HPDE6-E6E7 (cell line): Measurements from ENCODE around the gene SIRPG.
"Not testable (repeated sequence)": the region's sequence is repeated elsewhere in the genome, so short reads cannot be mapped to it uniquely, and the experiment has no call there.

Experiments used
- DNase-seq: peaks from one replicate; pipeline ENCODE4 v3.0.0; 2011; ENCODE audit warnings: missing footprints; ENCODE audit errors: extremely low spot score

The SIRPG gene

GRCh38 chr20:1657556-1658334 lies at the start of gene SIRPG:
Gene SIRPG (minus strand): TSS chr20:1657779. CDS start chr20:1657714, 65 bp downstream.
- DNase-seq = no peak

DNA sequence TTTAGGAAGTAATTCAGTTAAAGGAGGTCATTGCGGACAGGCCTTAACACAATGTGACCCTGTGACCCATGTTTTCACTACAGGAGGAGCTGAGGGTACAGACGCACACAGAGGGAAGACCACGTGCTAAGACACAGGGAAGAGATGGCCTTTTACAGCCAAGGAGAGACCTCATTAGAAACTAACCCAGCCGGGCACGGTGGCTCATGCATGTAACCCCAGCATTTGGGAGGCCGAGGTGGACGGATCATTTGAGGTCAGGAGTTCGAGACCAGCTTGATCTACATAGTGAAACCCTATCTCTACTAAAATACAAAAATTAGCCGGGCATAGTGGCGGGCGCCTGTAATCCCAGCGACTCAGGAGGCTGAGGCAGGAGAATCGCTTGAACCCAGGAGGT lies 49.3 kb upstream of the SIRPG start:
- not testable (repeated sequence) for DNase-seq

DNA sequence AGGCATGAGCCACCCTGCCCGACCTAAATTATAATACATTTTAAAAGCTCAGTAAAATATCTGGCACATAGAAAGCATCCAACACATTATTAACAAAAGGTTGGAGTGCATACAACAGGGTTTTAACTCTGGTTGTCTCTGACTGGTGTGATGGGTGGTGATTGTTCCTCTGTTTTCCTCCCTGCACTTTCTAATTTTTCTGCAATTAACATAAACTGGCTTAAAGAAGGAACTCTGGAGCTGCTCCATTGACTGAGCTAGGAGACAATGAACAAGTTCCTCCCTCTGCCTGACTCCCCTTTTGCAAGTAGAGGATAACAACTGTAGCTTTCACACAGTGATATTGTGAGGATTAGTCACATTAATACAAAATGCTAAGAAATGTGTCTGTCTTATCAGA lies 48.5 kb upstream of the SIRPG start:
- no peak for DNase-seq

DNA sequence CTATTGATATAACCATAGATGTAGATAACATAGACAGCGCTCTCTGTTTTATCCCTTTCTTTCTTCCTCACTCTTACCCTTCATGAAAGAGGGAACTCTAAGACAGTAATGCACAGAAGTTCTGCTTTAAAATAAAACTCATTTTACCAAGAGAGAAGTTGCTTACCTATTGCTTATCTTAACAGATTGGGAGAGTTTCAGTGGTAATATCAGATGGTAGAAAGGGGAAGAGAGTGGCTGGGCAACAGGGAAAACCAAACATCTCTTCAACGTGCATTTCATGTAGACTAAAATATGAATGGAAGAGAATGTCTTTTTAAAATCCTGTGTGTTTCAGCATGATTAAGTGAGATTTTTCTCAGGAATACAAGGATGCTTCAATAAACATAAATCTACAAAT lies 45.3 kb upstream of the SIRPG start:
- DNase-seq = no peak

DNA sequence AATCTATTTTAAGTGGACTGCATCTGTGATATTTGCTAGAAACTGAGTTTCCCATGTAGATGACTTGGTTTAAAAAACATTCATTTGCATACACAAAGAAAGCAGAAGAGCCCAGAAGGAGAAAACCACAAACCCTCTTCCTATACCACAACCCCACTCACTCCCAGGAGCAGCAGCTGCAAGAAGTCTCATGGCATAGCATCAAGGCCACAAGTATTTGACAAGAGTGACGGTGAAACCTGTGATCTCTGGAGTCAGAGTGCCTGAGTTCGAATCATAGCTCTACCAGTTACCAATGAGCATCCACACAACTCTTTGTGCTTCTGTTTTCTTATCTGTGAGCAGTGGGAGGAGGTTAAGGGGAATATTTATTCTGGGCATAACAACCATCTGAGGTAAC lies 44.7 kb upstream of the SIRPG start:
- no peak for DNase-seq

DNA sequence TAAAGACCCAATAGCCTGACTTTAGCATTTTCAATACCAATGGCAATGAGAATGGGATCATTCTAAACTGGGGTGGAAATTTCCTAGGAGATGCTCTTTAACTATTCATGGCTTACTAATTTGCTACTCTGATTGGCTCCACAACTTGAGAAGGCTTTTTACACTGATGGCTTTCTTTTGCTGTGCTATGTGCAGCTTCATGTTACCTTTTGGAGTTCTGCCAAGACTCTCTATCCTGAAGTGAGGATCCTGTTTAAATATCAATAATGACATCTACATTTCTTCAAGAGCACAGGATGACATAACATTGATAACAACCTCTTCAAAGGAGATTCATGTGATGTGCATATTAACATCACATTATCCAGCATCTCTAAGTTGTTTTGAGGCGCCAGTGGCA lies 43.4 kb upstream of the SIRPG start:
- DNase-seq = no peak

GRCh38 chr20:1697592-1697991 lies 40.0 kb upstream of the SIRPG start:
- no peak for DNase-seq

- no peak for DNase-seq
These were observed 39.1 kb upstream of the SIRPG start for GRCh38 chr20:1696521-1697209.

GRCh38 chr20:1694672-1695071 lies 37.1 kb upstream of the SIRPG start:
- DNase-seq = no peak

GRCh38 chr20:1693427-1693826 lies 35.8 kb upstream of the SIRPG start:
- DNase-seq = no peak

DNA sequence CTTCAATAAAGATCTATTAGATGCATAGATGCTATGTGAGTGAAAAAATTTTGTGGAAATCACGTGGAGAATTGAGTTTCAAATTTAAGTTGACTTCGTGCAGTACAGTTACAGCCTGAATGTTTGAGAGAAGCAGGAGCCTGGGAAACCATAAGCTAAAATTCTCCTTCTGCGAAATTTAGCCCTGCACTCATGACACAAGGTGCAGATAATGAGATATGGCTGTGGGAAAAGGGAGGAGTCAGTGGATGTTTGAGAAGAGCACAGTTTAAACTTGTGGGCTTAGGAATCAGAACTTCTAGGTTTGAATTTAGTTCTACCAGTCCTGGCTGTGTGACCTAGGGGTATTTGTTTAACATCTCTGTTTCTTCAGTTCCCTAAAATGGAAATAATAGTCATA lies 32.1 kb upstream of the SIRPG start:
- no peak for DNase-seq

- no peak for DNase-seq
These were observed 31.4 kb upstream of the SIRPG start for GRCh38 chr20:1688886-1689538.

DNA sequence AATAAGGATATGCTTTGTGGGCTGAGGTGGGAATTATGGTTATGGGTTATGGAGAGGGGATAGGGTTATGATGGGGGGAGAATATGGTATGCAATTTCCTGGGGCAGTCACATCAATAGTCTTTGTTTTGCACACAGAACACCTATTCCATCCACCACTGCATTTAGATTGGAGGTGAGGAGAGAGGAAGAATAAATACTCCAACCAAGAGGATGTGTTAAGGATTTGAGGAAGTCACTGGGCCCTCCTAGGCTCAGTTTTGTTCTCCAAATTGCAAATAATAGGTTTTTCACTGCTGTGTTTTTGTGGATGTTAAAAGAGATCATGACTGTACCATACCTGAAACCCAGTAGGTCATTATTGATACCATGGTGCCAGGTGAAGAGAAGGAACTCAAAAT lies 29.5 kb upstream of the SIRPG start:
- no peak for DNase-seq

GRCh38 chr20:1686151-1686748 lies 28.7 kb upstream of the SIRPG start:
- no peak for DNase-seq

DNA sequence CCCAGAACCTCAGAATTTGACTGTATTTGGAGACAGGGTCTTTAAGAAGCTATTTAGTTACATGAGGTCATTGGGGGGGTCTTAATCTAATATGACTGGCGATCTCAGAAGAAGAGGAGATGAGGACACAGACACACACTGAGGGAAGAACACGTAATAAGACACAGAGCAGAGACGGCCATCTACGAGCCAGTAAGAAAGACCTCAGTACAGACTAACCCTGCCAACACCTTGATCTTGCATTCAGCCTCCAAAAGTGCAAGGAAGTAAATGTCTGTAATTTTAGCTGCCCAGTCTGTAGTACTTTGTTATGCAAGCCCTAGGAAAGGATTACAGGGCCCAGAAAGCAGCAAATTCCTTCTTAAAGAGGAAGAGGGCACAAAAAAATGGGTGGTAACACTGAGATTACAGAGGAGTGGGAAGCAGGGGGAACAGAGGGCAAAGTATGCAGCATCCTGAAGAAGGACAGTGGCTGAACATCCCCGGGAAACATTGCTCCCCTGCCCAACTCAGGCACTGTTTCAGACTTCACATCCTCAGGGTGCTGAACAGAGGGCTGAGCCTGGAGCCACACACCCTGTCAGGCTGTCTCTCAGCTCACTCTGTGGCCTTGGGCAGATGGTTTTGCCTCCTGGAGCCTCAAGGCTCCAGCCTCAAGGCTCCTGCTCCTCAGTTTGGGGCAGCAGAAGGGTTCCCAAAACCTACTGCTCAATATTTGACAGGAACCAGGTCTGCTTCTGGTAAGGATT lies 27.9 kb upstream of the SIRPG start:
- no peak for DNase-seq

- DNase-seq = no peak
These were observed 27.3 kb upstream of the SIRPG start for GRCh38 chr20:1684872-1685271.

GRCh38 chr20:1676650-1677049 lies 19.1 kb upstream of the SIRPG start:
- no peak for DNase-seq

DNA sequence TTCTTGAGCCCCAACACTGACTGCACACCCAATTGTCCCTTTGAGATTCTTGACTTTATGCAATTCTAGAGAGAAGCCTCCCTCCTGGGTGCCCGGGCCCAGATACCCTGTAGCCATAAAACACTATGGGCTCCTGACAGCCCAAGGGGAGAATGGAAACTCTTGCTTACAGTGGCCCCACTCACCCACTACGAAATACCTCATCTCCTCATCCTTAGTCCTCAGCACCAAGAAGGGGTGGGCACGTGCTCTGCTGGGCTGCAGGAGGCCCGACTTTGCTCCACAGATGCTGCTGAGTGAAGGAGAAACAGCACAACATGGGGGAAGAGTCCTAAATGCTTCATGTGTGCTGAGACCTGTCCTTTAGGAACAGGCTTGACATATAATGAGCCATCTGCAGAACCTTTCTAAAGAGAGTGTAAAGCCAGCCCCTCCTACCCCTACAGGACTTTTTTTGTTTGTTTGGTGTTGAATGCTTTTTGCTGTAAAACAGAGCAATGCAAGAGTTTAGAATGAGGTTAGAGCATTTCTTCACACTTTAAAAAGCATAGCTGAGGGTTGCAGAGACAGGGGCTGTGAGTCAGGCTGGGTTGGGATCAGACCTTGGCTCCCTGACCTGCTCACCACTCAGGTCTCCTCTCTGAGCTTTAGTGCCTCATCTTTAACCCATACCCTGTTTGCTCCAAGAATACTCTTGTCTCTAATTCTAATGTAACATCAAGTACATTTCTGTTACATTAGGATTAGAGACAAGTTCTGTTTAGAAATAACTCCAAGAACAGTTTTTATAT lies 17.6 kb upstream of the SIRPG start:
- no peak for DNase-seq

DNA sequence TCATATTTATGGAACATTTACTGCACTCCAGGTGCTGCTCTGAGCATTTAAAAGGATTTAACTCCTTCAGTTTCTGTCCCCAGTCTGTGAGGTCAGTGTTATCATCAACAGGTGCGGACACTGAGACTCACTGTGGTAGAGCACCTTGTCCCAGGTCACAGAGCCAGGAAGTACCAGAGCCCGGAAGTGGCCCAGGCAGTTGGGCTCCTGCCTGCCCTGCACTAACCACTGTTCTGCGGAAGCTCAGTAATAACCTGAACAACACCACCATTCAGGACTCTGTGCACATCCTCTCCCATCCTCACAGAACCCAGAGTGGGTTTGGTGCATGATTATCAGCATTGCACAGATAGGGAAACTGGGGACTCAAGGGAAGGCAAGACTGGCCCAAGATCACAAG lies 16.8 kb upstream of the SIRPG start:
- DNase-seq = no peak

- no peak for DNase-seq
These were observed 15.8 kb upstream of the SIRPG start for GRCh38 chr20:1673424-1673823.

- no peak for DNase-seq
These were observed 15.1 kb upstream of the SIRPG start for GRCh38 chr20:1672728-1673127.
